H1 (cell line): ENCODE data around the gene CMTM1. TPM values are rescaled to one million over a fixed set of nuclear protein-coding genes. Genes with fewer than 3 reads are reported as not detected.
A peak's percentile ranks its signal among the peaks of the same experiment; 100 is the strongest.

Source experiments
- BRCA1 ChIP-seq: IDR thresholded peaks from 2 replicates; pipeline ENCODE4 v1.6.1; 2012; ENCODE audit warnings: low read depth, low read length, improper control_type of control experiment
- CHD2 ChIP-seq: IDR thresholded peaks from 2 replicates; pipeline ENCODE4 v1.6.1; 2012; ENCODE audit warnings: low read length, improper control_type of control experiment
- E2F6 ChIP-seq: IDR thresholded peaks from 2 replicates; pipeline ENCODE4 v1.6.1; 2012; ENCODE audit warnings: inconsistent platforms
- polyA plus RNA-seq, 7 experiments: library from polyadenylated mRNA; depleted of rRNA in 3 of 7; stranded (reverse) in 5 of 7; unstranded in 2 of 7; fragments of >200 nt in 5 of 7; fragments of 200-250 nt in 2 of 7; gene quantifications; 1 replicate in 5 of 7; 2 replicates in 1 of 7; 4 replicates in 1 of 7; pipeline versions ENCODE4 v1.2.1 to v1.2.3, GENCODE V29; 2011 to 2013; ENCODE audit warnings: missing spikeins in 2 of 7, mixed read lengths in 2 of 7
- total RNA-seq: library from RNA; stranded (reverse); fragmentation: NEBNext Ultra II Directional; extraction: Animal tissue kit (Norgen Biotek cat#: 25700); gene quantifications from 2 replicates; pipeline ENCODE4 v1.2.1, GENCODE V29; 2021

The CMTM1 gene
- total and polyA plus RNA-seq, 2 of the 8 experiments (the other 6 are each of a cell fraction or from before 2014, with no cell fraction given), result 1.2 to 2.0 TPM

- TF ChIP-seq BRCA1 (peak; percentile 64; the same call in 1 of the 2 replicates), CHD2 (peak; percentile 77), E2F6 (peak; percentile 100)
Observed at GRCh38 chr16:66552286-66553177, 13.7 kb upstream of the CMTM1 start, which contains the start of gene CKLF (continued).
